ENCODE data around the gene ZFPM1. TPM values are rescaled to one million over a fixed set of nuclear protein-coding genes. Genes with fewer than 3 reads are reported as not detected.

Gene ZFPM1
- total RNA-seq, 6 donors from 2014 or later, result 1.0 to 8.4 (median 3.3) TPM

- H3K36me3 ChIP-seq, result no peaks in the 10 kb centered on the region
- 88 to 91% methylated on average over 6 to 13 of the region's 18 CpGs for WGBS, 2 donors
- no peak overlapping the region for H3K27ac ChIP-seq
- DNase-seq, result peak in 1 of 2 donors; percentile 55
- H3K4me1 ChIP-seq, result no peaks in the 10 kb centered on the region
- H3K9me3 ChIP-seq, result no peaks in the 10 kb centered on the region
- no peaks in the 10 kb centered on the region for H3K27me3 ChIP-seq
- ATAC-seq (ENCODE audit: low FRiP score in 2 of 2), result no peak
- H3K4me3 ChIP-seq, result no peak overlapping the region
- TF ChIP-seq CTCF (IDR thresholded peaks at IDR 0.05), result no peak
- no peak for TF ChIP-seq POLR2A (IDR thresholded peaks at IDR 0.05)
- TF ChIP-seq EP300 (IDR thresholded peaks at IDR 0.05), result no peak
- no peak for TF ChIP-seq POLR2AphosphoS5 (IDR thresholded peaks at IDR 0.05)
Measured at GRCh38 chr16:88411951-88412576, 41.0 kb upstream of the ZFPM1 start.

- Histone ChIP-seq H3K27ac (no peak overlapping the region), H3K4me3 (no peak overlapping the region), H3K4me1 (no peaks in the 10 kb centered on the region), H3K9me3 (no peaks in the 10 kb centered on the region), H3K36me3 (no peaks in the 10 kb centered on the region), H3K27me3 (no peaks in the 10 kb centered on the region)
- whole genome bisulfite sequencing, 2 donors, result 81 to 88% methylated on average over 8 to 16 of the region's 16 CpGs
- TF ChIP-seq EP300 (IDR thresholded peaks at IDR 0.05) (no peak), POLR2A (IDR thresholded peaks at IDR 0.05) (no peak), POLR2AphosphoS5 (IDR thresholded peaks at IDR 0.05) (no peak), CTCF (IDR thresholded peaks at IDR 0.05) (no peak)
- ATAC-seq (ENCODE audit: low FRiP score in 2 of 2), result no peak
- peak in 1 of 2 donors; percentile 60 for DNase-seq
Measured at GRCh38 chr16:88412766-88413165, 40.3 kb upstream of the ZFPM1 start.

GRCh38 chr16:88413231-88413630 is 39.8 kb upstream of the ZFPM1 start:
- TF ChIP-seq CTCF (IDR thresholded peaks at IDR 0.05) (no peak), POLR2A (IDR thresholded peaks at IDR 0.05) (no peak), EP300 (IDR thresholded peaks at IDR 0.05) (no peak), POLR2AphosphoS5 (IDR thresholded peaks at IDR 0.05) (no peak)
- H3K4me1 ChIP-seq, result no peaks in the 10 kb centered on the region
- H3K36me3 ChIP-seq, result no peaks in the 10 kb centered on the region
- no peaks in the 10 kb centered on the region for H3K9me3 ChIP-seq
- no peak overlapping the region for H3K27ac ChIP-seq
- no peaks in the 10 kb centered on the region for H3K27me3 ChIP-seq
- DNase-seq (peak in 1 of 2 donors; percentile 65), ATAC-seq (ENCODE audit: low FRiP score in 2 of 2) (no peak)
- WGBS, 2 donors, result 73 to 87% methylated on average over 5 to 12 of the region's 12 CpGs
- no peak overlapping the region for H3K4me3 ChIP-seq

- no peak overlapping the region for H3K4me3 ChIP-seq
- H3K27me3 ChIP-seq, result no peaks in the 10 kb centered on the region
- 90 to 93% methylated on average over 2 to 11 of the region's 12 CpGs for WGBS, 2 donors
- DNase-seq (peak in 1 of 2 donors; percentile 60), ATAC-seq (ENCODE audit: low FRiP score in 2 of 2) (no peak)
- TF ChIP-seq POLR2AphosphoS5 (IDR thresholded peaks at IDR 0.05) (no peak), CTCF (IDR thresholded peaks at IDR 0.05) (no peak), EP300 (IDR thresholded peaks at IDR 0.05) (no peak), POLR2A (IDR thresholded peaks at IDR 0.05) (no peak)
- H3K27ac ChIP-seq, result no peak overlapping the region
- no peaks in the 10 kb centered on the region for H3K9me3 ChIP-seq
- no peaks in the 10 kb centered on the region for H3K4me1 ChIP-seq
- H3K36me3 ChIP-seq, result no peaks in the 10 kb centered on the region
Measured at GRCh38 chr16:88413631-88414030, 39.4 kb upstream of the ZFPM1 start.
